ENCODE results near the gene CACUL1.
A peak's percentile ranks its signal among the peaks of the same experiment; 100 is the strongest.
"Not testable (repeated sequence)": the region's sequence is repeated elsewhere in the genome, so short reads cannot be mapped to it uniquely, and the experiment has no call there.

CACUL1 gene

DNA sequence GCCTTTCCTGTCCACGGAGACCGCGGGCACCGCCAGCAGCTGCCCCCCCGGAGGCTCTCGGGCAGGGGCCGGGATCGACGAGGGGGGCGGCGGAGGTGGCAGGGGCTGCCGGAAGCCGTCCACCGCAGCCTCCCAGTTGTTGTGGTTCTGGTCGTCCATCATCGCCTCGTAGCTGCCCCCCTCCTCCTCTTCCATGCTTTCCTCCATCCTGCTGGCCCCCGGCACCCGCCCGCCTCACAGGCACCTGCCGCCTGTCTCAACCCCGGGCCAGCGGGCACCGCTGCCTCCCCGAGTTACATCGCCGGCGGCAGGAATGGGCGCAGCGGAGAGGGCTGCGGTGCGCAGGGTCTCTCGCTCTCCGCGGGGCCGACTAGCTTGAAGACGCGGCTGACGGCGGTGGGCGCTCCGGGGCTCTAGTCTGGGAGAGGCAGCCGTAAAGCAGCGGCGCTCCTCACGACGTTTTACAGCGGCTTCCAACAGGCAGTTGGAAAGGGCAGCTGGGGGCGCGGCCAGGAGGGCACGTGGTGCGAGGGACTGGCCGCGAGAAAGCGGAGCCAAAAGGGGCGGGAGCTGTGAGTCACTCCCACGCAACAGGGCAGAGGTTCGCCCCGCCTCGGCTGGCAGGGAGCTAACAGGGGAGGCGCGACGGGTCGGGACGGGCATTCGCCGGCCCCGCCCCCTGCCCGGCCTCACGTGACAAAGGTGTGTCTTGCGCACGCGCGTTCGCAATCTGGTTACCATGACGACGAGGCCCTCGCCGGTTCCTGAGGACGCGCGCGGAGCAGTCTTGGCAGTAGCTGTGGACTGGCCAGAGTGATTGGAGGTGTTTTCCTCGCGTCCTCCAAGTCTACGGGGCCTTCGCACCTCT is at the start of gene CACUL1:
CACUL1 (minus strand) TSS at position 415 of the 868 bp plus-strand sequence; CDS start at position 207, 208 bp downstream.
- DNase-seq: peak; percentile 99 to 100

DNA sequence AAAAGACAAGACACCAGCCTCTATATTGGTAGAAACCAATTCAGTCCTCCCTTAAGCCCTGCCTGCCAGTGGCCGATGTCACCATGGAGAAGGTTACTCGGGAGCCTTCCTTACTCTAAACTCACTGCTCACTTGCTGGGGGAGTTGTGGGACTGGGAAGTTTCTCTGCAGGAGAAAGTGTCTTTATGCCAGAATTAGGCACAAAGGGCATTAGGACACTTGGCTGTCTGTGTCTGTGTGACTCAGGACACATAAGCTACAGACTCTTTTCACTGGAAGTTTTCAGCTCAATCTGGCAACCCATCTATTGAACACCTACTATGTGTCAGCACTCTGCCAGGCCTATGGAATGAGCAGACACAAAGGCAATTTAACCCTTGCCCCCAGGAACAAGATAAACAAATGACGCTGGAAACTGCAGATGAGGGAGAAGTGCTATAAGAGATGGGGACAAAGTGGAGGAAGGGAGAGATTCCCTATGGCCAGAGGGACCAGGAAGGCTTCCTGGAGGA is 49.5 kb upstream of the CACUL1 start:
- no peak for DNase-seq

DNA sequence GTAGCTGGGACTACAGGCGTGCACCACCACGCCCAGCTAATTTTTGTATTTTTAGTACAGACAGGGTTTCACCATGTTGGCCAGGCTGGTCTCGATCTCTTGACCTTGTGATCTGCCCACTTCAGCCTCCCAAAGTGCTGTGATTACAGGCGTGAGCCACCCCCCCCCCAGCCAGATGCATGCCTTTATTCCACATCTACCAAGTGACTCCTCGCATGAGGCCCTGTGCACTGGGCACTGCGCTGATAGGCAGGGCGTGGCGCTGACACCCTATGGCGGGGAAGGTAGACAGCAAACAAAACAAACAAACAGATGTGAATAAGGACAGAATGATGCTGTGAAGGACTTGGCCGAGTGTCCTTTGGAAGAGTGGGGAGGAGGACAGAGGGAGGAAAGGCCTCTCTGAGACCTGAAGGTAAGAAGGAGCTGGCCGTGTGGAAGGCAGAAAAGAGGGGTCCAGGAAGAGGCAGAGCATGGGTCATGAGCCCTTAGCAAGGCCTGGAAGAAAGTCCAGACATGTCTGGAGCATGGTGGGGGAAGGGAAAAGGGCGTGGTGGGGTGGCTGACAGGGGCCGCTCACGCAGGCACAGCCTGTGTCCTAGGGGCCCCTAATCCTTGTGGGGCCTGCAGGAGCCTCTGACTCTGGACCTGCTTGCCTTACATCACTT is 47.5 kb upstream of the CACUL1 start:
- DNase-seq: no peak

DNA sequence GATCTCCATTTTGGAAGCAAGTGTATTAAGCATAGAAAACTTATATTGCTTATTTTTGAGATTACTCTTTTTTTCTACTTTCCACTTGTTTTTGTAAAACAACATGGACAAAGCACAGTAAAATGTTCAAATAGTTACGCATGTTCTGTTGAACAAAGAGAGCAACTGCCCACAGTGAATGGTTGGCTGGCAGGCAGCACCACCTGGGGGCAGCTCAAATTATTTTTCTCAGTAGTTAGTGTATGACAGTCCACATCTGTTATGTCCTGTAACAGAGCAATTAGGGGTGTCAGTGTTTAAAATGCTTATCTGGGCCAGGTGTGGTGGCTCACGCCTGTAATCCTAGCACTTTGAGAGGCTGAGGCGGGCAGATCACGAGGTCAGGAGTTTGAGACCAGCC is 46.1 kb upstream of the CACUL1 start:
- DNase-seq: peak in 1 of 2 donors; percentile 18

DNA sequence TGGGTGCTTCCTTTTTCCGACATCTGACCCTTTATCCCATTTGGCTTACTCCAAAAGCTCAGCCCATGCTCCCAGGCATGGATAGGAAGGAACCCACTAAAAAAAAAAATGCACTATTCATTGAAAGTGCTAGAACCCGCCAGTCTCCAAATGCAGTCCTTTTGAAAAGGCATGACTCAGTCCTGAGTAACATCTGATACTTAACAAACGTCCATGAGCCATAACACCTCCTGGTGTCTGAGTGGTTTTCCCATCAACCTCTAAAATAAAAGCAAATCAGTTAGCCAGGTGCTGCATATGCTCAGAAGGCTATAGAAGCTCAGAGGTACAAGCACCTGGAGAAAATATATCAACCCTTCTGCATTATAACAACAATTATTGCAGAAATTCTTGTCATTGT is 45.0 kb upstream of the CACUL1 start:
- no peak for DNase-seq

DNA sequence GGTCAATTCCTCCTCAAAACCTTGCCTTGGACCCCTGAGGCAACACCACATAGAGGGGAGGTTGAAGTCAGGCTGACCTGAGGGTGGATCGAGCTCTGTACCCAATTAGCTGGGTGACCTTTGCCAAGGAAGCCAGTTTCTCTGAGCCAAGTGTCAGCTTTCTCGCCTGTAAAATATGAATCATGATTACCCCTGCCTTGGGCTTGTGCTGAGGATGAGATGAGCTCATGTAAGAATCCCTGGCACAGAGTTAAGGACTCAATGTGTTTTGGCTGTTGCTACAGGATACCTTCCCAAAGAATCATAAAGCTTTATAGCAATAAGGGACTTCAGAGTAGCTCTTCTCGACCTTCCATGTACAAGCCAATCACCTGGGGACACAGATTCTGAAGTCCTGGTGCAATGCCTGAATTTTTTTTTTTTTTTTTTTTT is 43.5 kb upstream of the CACUL1 start:
- DNase-seq: no peak

DNA sequence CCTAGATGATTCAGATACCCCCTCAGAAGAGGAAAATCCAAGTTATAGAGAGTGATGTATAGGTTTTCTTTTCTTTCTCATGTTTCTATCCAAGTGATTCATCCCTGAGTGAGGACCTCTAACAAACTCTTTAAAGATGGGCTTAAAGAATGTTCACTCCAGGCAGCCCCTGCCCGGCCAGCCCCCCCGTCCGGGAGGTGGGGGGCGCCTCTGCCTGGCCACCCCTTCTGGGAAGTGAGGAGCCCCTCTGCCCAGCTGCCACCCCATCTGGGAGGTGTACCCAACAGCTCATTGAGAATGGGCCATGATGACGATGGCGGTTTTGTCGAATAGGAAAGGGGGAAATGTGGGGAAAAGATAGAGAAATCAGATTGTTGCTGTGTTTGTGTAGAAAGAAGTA is 40.2 kb upstream of the CACUL1 start:
- DNase-seq: not testable (repeated sequence)

DNA sequence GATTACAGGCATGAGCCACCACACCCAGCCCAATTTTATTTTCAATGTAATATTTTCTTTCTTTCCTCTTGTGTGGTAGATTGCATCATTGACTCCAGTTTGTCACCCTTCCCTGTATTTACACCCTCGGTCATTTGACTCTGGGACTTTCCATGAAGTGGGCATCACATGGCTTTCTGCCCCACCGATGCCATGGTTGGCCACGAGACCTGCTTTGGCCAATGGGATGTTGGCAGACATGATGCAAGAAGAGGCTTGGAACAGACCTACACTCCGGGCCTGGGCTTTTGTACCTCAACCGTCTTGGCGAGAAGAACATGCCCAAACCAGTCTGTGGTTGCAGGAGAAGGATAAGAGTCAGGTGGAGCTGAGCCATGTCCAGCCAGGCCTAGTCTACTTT is 38.8 kb upstream of the CACUL1 start:
- no peak for DNase-seq

DNA sequence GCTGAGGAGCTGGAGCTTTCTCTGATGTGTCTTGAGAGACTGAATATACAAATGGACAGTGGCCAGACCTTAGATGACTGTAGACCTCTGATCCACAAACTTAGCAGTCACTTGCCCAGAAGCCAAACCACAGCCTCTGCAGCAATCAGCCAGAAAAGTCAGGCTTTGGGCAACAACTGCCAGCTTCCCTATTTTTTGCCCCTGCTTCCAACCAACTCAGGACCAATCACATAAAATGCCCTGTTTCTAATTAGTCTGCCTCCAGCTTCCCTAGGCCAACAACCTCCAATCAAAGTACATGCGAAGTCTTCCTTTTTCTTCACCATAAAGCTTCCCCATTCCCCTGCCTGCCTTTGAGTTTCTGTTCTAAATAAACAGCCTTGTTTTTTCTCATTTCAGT is 37.8 kb upstream of the CACUL1 start:
- DNase-seq: no peak

DNA sequence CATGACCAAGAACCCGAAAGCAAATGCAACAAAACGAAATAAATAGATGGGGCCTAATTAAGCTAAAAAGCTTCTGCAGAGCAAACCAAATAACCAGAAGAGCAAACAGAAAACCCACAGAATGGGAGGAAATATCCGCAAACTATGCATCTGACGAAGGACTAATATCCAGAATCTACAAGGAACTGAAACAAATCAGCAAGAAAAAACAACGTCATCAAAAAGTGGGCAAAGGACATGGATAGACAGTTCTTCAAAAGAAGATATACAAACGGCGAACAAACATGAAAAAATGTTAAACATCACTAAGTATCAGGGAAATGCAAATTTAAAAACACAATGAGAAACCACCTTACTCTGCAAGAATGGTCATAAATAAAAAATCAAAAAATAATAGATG is 35.3 kb upstream of the CACUL1 start:
- no peak for DNase-seq

DNA sequence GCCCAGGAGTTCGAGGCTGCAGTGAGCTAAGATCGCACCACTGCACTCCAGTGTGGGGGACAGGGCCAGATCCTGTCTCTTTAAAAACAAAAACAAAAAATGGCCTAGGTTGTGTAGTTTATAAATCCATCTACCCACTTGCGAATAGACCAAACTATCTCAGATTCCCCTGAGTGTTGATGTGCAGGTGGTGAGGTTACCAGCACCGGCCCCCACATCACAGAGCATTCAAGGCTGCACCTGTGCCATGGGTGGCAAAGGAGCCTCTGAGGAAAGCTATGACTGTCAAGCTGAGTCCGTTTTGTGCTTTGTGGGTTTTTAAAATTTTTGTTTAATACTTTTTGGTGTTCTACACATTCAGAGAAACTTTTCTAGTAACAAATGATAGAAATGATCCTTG is 30.8 kb upstream of the CACUL1 start:
- no peak for DNase-seq

DNA sequence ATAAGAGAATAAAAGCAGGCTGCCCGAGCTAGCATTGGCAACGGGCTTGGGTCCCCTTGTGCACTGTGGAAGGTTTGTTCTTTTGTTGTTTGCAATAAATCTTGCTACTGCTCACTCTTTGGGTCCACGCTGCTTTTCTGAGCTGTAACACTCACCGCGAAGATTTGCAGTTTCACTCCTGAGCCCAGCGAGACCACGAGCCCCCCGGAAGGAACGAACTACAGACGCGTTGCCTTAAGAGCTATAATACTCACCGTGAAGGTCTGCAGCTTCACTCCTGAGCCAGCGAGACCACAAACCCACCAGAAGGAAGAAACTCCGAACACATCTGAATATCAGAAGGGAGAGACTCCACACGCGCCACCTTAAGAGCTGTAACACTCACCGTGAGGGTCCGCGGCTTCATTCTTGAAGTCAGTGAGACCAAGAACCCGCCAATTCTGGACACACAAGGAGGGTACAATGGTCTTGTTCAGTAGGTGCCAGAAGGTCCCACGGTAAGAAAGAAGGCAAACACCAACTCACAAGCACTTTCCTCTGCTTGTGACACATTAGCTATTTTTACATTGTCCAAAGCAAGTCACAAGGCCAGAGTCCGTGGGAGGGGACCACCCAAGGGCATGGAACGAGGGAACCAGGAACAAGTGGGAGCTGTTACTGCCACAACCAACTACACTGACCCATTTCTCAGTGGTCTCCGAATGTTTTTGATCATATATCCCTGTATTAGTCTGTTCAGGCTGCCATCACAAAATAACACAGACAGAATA is 29.2 kb upstream of the CACUL1 start:
- no peak for DNase-seq

DNA sequence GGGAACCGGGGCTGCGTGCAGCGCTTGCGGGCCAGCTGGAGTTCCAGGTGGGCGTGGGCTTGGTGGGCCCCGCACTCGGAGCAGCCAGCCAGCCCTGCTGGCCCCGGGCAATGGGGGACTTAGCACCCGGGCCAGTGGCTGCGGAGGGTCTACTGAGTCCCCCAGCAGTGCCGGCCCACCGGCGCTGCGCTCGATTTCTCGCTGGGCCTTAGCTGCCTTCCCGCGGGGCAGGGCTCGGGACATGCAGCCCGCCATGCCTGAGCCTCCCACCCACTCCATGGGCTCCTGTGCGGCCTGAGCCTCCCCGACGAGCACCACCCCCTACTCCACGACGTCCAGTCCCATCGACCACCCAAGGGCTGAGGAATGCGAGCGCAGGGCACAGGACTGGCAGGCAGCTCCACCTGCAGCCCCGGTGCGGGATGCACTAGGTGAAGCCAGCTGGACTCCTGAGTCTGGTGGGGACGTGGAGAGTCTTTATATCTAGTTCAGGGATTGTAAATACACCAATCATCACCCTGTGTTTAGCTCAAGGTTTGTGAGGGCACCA is 28.2 kb upstream of the CACUL1 start:
- not testable (repeated sequence) for DNase-seq

DNA sequence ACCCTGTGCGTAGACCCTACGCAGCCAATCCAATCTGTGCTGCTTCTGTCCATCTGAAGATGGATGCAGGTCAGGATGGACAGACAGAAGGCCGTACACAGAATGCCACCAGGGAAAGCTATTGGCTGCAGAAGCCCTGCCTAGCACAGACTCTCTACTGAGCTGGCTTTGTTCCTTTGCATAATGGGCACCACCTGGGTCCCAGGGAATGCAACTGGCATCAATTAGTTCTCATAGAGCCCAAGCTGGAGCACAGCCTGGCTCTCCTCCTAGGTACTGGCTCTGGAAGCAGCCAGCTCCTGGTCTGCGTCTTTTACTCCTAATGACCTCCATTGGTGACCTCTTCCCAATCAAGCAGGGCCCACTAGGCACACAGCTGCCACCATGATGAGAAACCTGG is 26.8 kb upstream of the CACUL1 start:
- DNase-seq: no peak

DNA sequence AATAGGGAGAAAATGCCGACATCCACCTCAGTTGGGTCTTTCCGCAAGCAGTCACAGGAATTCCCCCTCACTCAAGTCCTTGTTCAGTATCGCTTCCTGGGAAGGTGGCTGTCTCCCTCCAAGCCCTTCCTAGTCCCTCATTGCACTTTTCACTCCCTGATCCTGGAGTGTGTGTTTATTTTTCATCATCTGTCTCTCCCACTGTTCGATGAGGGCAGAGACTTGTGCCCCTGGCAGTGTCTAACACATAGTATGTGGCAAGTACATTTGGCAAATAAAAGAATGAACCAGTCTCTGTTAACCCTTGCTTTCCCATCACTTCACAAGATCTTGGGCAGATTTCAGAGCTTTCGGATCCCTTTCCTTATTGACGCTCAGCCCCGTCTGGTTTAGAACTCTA is 24.0 kb upstream of the CACUL1 start:
- no peak for DNase-seq

DNA sequence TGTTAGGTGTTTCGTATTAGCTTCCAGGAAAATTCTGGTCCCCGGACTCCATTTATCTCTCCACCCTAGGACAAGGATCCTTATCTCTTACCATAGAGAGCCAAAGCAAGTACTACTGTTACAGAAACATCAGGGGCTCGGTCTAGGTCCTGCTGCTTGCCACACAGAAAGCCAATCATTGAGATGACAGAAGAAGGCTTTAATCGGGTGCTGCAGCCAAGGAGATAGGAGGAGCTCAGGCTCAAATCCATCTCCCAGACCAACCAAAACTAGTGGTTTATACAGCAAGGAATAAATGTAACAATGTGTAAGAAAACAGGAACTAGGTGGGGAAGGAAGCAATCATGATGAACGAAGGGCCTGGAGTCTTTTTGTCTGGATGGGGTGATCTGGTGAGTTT is 22.2 kb upstream of the CACUL1 start:
- DNase-seq: no peak

DNA sequence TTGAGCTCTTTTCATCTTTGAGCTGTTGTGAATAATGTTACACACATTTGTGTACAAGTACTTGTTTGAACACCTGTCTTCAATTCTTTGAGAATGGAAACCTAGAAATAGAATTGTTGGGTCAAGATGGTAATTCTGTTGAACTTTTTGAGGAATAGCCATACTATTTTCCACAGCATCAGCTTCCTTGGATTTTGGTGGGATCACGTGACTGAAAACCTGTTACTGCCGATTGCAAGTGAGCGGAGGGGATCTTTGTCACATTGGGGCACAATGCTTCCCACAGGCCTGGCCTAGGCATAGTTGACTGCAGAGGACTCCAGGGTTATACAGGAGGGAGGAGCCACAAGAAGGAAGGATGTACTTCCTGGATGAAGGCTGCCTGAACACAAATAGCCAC is 21.3 kb upstream of the CACUL1 start:
- no peak for DNase-seq

DNA sequence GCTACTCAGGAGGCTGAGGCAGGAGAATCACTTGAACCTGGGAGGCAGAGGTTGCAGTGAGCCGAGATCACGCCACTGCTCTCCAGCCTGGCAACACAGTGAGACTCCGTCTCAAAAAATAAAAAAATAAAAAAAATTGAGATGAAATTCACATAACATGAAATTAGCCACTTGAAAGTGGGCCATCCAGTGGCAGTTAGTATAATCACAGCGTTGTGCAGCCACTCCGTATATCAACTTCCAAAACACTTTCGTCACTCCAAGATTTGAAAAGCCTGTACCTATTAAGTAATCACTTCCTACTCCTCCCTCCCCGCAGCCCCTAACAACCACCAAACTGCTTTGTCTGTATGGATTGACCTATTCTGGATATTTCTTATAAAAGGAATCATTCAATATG is 20.7 kb upstream of the CACUL1 start:
- no peak for DNase-seq

DNA sequence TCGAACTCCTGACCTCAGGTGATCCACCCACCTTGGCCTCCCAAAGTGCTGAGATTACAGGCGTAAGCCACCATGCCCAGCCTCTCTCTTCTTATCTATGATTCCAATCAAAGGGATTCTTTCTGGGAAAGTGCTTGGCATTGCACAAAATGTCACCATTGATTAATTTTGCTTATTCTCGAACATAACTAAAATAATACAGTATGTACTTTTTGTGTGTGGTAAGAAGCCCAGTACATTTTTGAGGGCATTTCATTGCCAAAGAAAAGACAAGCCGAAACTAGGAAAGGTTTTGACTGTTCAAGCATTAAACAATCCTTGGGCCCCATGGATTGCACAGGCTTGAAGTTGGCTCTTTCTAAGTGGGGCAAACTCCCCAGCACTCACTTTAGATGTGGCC is 18.3 kb upstream of the CACUL1 start:
- DNase-seq: no peak

DNA sequence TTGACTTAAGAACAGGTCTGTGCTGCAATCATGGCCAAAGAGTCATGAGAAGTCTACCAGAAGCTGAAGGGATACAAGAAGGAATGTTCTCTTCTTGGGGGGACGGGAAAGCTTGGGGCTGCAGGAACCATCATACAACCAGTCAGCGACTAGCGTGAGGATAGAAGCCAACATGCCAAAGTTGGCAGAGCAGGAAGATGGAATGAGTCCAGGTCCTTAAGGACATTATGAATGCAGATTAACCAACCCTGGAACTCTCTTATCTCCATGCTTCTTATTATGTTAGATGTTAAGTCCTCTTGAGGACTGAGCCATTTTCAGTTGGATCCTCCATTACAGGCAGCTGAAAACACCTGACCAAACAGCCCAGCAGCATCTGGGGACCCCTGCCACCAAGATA is 17.2 kb upstream of the CACUL1 start:
- DNase-seq: no peak

DNA sequence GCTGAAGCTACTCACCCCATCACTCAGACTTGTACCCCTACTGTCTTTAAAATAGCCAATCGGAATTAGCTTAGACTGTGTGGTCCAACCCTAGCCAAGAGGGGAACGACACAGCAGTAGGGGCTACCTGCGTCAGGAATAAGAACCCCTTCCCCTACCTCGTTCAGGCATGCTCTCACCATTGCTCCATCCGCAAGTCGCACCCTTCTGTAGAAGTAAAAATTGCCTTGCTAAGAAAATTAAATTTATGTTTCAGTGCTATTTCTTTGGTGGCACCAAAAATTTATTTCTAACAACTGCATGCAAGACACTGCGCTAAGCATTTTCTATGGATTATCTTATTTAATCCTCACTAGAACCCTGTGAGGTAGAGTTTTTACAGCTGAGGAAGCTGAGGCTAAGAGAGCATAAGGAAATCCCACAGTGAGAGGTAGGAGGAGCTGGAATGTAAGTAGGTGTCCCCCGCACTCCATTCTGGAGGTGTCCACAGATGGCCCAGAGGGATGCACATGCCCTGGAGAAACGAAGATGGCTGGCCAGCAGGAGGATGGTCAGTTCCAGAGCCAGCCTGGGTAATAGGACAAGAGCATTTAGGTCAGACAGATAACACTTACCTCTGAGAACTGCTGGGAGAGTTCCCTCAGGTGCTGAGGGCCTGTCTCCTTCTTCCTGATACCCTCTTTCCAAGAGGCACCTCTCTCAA is 15.3 kb upstream of the CACUL1 start:
- no peak for DNase-seq
